PFSK-1 (cell line): ENCODE results near the gene GRAMD1B.

Source experiments
- POLR2AphosphoS5 ChIP-seq: IDR thresholded peaks from 2 replicates; pipeline ENCODE4 v1.6.1; 2012; ENCODE audit warnings: low read depth, mild to moderate bottlenecking, control low read depth, low read length, moderate library complexity
- TAF1 ChIP-seq: IDR thresholded peaks from 2 replicates; pipeline ENCODE4 v1.6.1; 2012; ENCODE audit warnings: low read length, control low read depth, borderline replicate concordance; ENCODE audit not compliant: insufficient read depth

DNA sequence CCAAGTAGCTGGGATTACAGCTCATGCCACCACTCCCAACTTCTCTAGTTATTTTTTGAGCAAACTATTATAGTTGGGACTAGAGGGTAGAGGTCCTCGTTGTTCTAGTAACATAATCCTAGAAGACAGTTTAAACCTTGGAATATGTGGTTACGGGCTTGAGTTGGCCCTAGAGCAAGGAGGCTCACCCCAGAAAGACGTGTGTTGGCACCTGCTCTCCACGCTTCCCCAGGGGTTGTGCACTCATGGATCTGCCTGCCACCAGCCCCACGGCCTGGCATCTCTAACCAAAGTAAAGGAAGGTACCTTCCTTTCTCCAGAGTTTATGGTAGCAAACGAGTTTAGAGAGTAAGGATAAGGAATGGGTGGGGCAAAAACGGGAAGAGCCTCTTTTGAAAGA lies 145.4 kb downstream of the GRAMD1B start:
- TF ChIP-seq TAF1 = no peak
- TF ChIP-seq POLR2AphosphoS5 = no peak
